ENCODE measurements around the gene DHRS4.

DNA sequence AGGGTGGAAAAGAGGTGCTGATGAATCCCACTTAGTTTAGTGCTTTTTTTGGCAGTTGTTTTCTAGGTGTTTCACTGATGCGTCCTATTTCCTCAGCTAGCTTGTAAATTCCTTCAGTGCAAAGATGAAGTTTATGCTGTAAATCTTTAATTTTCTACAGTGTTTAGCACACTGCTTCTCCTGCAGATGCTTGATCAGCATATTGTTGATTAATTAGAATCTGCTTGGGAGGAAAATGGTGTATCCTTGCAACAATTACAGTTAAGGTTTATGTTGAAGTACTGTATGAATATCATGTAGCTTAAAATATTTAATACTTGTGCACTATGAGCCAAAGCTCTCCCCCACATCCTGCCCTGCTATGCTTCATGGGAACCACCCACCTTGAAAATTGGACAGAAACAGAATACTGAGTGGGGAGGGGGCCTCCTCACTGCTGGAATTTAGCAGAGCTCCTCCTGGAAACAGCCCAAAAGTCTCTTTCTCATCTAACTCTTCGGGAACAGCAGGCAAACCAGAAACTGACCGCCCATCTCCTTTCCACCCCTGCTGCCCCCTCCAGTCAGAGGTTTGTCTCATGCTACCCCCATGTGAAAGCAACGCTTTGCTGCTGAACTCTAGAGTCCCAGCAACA, 20.3 kb upstream of the DHRS4 start:
- TF ChIP-seq GATA2 (IDR thresholded peaks at IDR 0.05; ENCODE audit: low read depth, low read length) (no peak), GATA3 (IDR thresholded peaks at IDR 0.05; ENCODE audit: low read depth, low read length) (no peak)
